ENCODE measurements around the gene ZFPL1. TPM values are rescaled to one million over a fixed set of nuclear protein-coding genes. Genes with fewer than 3 reads are reported as not detected.

Gene ZFPL1
- total and polyA plus RNA-seq, 2 donors (not counting 3 experiments of a cell fraction or from before 2014, with no cell fraction given): 37.6 to 139 TPM

DNA sequence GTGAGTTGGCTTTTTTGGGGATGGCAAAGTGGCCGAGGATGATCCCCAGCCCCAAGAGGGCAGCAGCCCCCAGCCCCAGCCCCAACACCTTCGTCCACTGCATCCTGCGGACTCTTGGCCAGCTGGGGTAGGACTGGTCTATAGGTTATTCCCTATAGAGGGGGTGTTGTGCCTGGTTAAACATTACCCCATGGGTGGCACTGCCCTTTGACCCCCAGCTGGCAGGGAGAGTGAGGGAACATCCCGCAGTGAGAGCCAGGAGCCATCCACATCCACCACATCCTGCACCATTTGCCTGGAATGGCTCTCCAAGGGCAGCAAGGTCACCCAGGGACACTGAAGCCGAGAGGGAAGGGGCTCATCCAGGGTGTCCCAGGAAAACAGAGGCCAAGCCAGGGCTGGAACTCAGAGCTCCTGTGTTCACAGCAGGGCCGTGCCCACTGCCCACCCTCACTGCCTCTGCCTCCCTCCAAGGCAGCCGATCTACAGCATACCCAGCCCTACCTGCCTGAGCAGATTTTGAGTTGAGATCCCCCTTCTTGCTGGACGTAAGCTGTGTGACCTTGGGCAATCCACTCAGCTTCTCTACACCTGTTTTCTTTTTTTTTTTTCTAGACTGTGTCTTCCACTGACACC lies 25.5 kb upstream of the ZFPL1 start, which contains the start of gene NAALADL1:
Gene NAALADL1, minus strand, starts transcription at position 135 of the 636 bp plus-strand sequence. Its CDS starts 32 bp downstream, at position 103.
- H3K9ac ChIP-seq (replicated peaks; ENCODE audit: extremely low read depth, insufficient read depth, low read length): no peak within 1 kb of the TSS
- H3K27ac ChIP-seq (ENCODE audit: insufficient read depth, low read depth, low read length): no peak within 1 kb of the TSS
- BruUV-seq (replicated peaks): no TSS peak
- POLR2A ChIA-PET: interaction anchor here (0.5 kb wide), 1 partner anchor 14 kb away, joined by 4 read pairs; no protein-coding TSS in a partner anchor
- H3K4me2 ChIP-seq (ENCODE audit: insufficient read depth, low read length): no peak within 1 kb of the TSS
- intact Hi-C loops (cut with micrococcal nuclease): no loop called here
- no peaks in the 10 kb centered on the region for H3K79me2 ChIP-seq (ENCODE audit: control insufficient read depth, insufficient read depth, low read length)
- no peaks in the 10 kb centered on the region for H3K9me1 ChIP-seq (replicated peaks; ENCODE audit: control insufficient read depth, extremely low read depth, insufficient read depth, low read length)
- FAIRE-seq (no peak), DNase-seq (ENCODE audit: low read depth, low spot score) (no peak)
- TF ChIP-seq EZH2 (IDR thresholded peaks at IDR 0.05; ENCODE audit: borderline replicate concordance, low read depth, low read length, severe bottlenecking) (no peak), POLR2AphosphoS5 (IDR thresholded peaks at IDR 0.05; ENCODE audit: insufficient read depth, low read depth, low read length) (no peak), MYC (IDR thresholded peaks at IDR 0.05; ENCODE audit: low read depth, low read length) (no peak), GATA2 (IDR thresholded peaks at IDR 0.05; ENCODE audit: insufficient read depth, insufficient read length, low read depth, low read length) (no peak), POLR2A (IDR thresholded peaks at IDR 0.05; ENCODE audit: low read depth, low read length) (no peak), JUN (IDR thresholded peaks at IDR 0.05; ENCODE audit: borderline replicate concordance, insufficient read depth, insufficient read length, low read depth) (no peak), FOS (IDR thresholded peaks at IDR 0.05; ENCODE audit: borderline replicate concordance, insufficient read depth, low read length) (no peak)
- TF ChIP-seq, protein P1, sequence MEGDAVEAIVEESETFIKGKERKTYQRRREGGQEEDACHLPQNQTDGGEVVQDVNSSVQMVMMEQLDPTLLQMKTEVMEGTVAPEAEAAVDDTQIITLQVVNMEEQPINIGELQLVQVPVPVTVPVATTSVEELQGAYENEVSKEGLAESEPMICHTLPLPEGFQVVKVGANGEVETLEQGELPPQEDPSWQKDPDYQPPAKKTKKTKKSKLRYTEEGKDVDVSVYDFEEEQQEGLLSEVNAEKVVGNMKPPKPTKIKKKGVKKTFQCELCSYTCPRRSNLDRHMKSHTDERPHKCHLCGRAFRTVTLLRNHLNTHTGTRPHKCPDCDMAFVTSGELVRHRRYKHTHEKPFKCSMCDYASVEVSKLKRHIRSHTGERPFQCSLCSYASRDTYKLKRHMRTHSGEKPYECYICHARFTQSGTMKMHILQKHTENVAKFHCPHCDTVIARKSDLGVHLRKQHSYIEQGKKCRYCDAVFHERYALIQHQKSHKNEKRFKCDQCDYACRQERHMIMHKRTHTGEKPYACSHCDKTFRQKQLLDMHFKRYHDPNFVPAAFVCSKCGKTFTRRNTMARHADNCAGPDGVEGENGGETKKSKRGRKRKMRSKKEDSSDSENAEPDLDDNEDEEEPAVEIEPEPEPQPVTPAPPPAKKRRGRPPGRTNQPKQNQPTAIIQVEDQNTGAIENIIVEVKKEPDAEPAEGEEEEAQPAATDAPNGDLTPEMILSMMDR (IDR thresholded peaks at IDR 0.05; ENCODE audit: extremely low read depth in 1 of 2, insufficient read depth in 1 of 2, low read depth in 1 of 2, low read length in 2 of 2): no peak
- TF ChIP-seq, protein P2, sequence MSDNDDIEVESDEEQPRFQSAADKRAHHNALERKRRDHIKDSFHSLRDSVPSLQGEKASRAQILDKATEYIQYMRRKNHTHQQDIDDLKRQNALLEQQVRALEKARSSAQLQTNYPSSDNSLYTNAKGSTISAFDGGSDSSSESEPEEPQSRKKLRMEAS (IDR thresholded peaks at IDR 0.05; ENCODE audit: insufficient read depth, insufficient read length): no peak
- CTCF ChIA-PET: interaction anchor here (0.9 to 1.1 kb wide), 3 partner anchors 9 to 214 kb away, joined by 3 to 4 read pairs (median 3); partner anchors contain the start of gene CDC42BPG
- no peaks in the 10 kb centered on the region for H3K36me3 ChIP-seq (ENCODE audit: control insufficient read depth in 2 of 2, extremely low read depth in 1 of 2, insufficient read depth in 2 of 2, low read length in 2 of 2)
- no peaks in the 10 kb centered on the region for H3K27me3 ChIP-seq (ENCODE audit: control insufficient read depth in 2 of 2, insufficient read depth in 2 of 2, low read length in 2 of 2)
- dilution Hi-C loops (cut with MboI; ENCODE audit: extremely low pct_ligation_motif_present, low sequenced_read_pairs): no loop called here
- no peaks in the 10 kb centered on the region for H3K4me1 ChIP-seq (ENCODE audit: control insufficient read depth, extremely low read depth, insufficient read depth, low read length)
- H3K4me3 ChIP-seq (replicated peaks in 1 of 3; ENCODE audit: insufficient read depth in 1 of 3, low read depth in 1 of 3, low read length in 3 of 3): no peak within 1 kb of the TSS
- H3K9me3 ChIP-seq (replicated peaks; ENCODE audit: control insufficient read depth, insufficient read depth, low read length): no peaks in the 10 kb centered on the region
- no peak within 1 kb of the TSS for H2AFZ ChIP-seq (ENCODE audit: low read depth, low read length)
- H4K20me1 ChIP-seq (replicated peaks; ENCODE audit: control insufficient read depth, extremely low read depth, insufficient read depth, low read length): no peaks in the 10 kb centered on the region

Measured in endothelial cell of umbilical vein (primary cell).